CD14-positive monocyte (primary cell): ENCODE results near the gene BPI. TPM values are rescaled to one million over a fixed set of nuclear protein-coding genes. Genes with fewer than 3 reads are reported as not detected.

Source experiments
- DNase-seq, 3 donors: peaks; one replicate each; pipeline ENCODE4 v3.0.0-alpha.2; 2011 to 2022
- H2AFZ ChIP-seq: 2 replicates; pipeline ENCODE4 v1.6.0; 2012; ENCODE audit warnings: mild to moderate bottlenecking, low read depth, low read length, inconsistent platforms; ENCODE audit not compliant: insufficient read depth, poor library complexity, severe bottlenecking
- H3K27ac ChIP-seq, 2 donors: 1 replicate in 1 of 2; 2 replicates in 1 of 2; pipeline ENCODE4 v1.5.1; 2012 to 2013; ENCODE audit warnings: low read length in 2 of 2, control low read depth in 1 of 2, inconsistent platforms in 1 of 2, low read depth in 1 of 2, mild to moderate bottlenecking in 1 of 2
- H3K27me3 ChIP-seq, 2 donors: one replicate each; pipeline versions ENCODE4 v1.6.0 to v1.6.1; 2011 to 2013; ENCODE audit warnings: low read length in 2 of 2; ENCODE audit not compliant: control insufficient read depth in 2 of 2, insufficient read depth in 2 of 2
- H3K36me3 ChIP-seq, 2 donors: replicated peaks in 1 of 2; 1 replicate in 1 of 2; 2 replicates in 1 of 2; pipeline versions ENCODE4 v1.5.1 to v1.6.1; 2012 to 2013; ENCODE audit warnings: low read length in 2 of 2, control low read depth in 1 of 2, inconsistent platforms in 1 of 2, mild to moderate bottlenecking in 1 of 2; ENCODE audit not compliant: insufficient read depth in 2 of 2, control insufficient read depth in 1 of 2
- H3K4me1 ChIP-seq, 2 donors: 1 replicate in 1 of 2; 2 replicates in 1 of 2; pipeline versions ENCODE4 v1.5.1 to v1.6.1; 2012 to 2013; ENCODE audit warnings: low read length in 2 of 2, control low read depth in 1 of 2, inconsistent platforms in 1 of 2, mild to moderate bottlenecking in 1 of 2, moderate library complexity in 1 of 2; ENCODE audit not compliant: insufficient read depth in 2 of 2, control insufficient read depth in 1 of 2
- H3K4me2 ChIP-seq: replicated peaks from 2 replicates; pipeline ENCODE3; 2012; ENCODE audit warnings: low read length, moderate library complexity, mild to moderate bottlenecking; ENCODE audit not compliant: poor library complexity, severe bottlenecking; ENCODE audit errors: extremely low read depth
- H3K4me3 ChIP-seq, 3 experiments: fragments of 200-600 bp in 1 of 3; sonication (generic) in 1 of 3; replicated peaks in 1 of 3; 1 replicate in 2 of 3; 2 replicates in 1 of 3; pipeline ENCODE4 v1.5.1; 2011 to 2013; ENCODE audit warnings: low read length in 3 of 3, mild to moderate bottlenecking in 3 of 3, control low read depth in 2 of 3, low read depth in 2 of 3, inconsistent platforms in 1 of 3, moderate library complexity in 1 of 3
- H3K79me2 ChIP-seq: 2 replicates; pipeline ENCODE4 v1.6.0; 2012; ENCODE audit warnings: mild to moderate bottlenecking, control low read depth, inconsistent platforms, low read length, moderate library complexity; ENCODE audit not compliant: insufficient read depth
- H3K9ac ChIP-seq: 2 replicates; pipeline ENCODE4 v1.6.0; 2017; ENCODE audit warnings: low read length, mild to moderate bottlenecking; ENCODE audit not compliant: insufficient read depth, poor library complexity, severe bottlenecking
- H3K9me3 ChIP-seq, 2 donors: replicated peaks in 1 of 2; 1 replicate in 1 of 2; 2 replicates in 1 of 2; pipeline versions ENCODE4 v1.5.1 to v1.6.1; 2012 to 2013; ENCODE audit warnings: low read length in 2 of 2, control low read depth in 1 of 2; ENCODE audit not compliant: control insufficient read depth in 1 of 2, insufficient read depth in 1 of 2
- H4K20me1 ChIP-seq: 2 replicates; pipeline ENCODE4 v1.6.0; 2012; ENCODE audit warnings: mild to moderate bottlenecking, low read length, control low read depth, moderate library complexity; ENCODE audit not compliant: insufficient read depth
- H3K27ac Mint-ChIP-seq, 7 donors: one replicate each; pipeline ENCODE4 v1.8.0; 2020; ENCODE audit warnings: mild to moderate bottlenecking in 7 of 7, mixed read lengths in 7 of 7, moderate library complexity in 6 of 7, inconsistent platforms in 2 of 7
- H3K27me3 Mint-ChIP-seq, 3 donors: one replicate each; pipeline ENCODE4 v1.8.0; 2021 to 2022; ENCODE audit warnings: low read depth in 3 of 3, mild to moderate bottlenecking in 3 of 3, mixed read lengths in 3 of 3, moderate library complexity in 3 of 3, inconsistent platforms in 1 of 3
- H3K36me3 Mint-ChIP-seq, 2 donors: one replicate each; pipeline ENCODE4 v1.8.0; 2020; ENCODE audit warnings: mixed read lengths in 2 of 2, inconsistent platforms in 1 of 2, mild to moderate bottlenecking in 1 of 2
- H3K4me1 Mint-ChIP-seq: one replicate; pipeline ENCODE4 v1.8.0; 2020; ENCODE audit warnings: mild to moderate bottlenecking, mixed read lengths
- H3K4me3 Mint-ChIP-seq, 2 donors: one replicate each; pipeline ENCODE4 v1.8.0; 2020; ENCODE audit warnings: mild to moderate bottlenecking in 2 of 2, mixed read lengths in 2 of 2, moderate library complexity in 1 of 2
- H3K9me3 Mint-ChIP-seq, 7 donors: one replicate each; pipeline ENCODE4 v1.8.0; 2020 to 2022; ENCODE audit warnings: mixed read lengths in 7 of 7, mild to moderate bottlenecking in 6 of 7, moderate library complexity in 6 of 7, inconsistent platforms in 2 of 7
- WGBS: methylation state at CpG from one replicate; pipeline ENCODE4 v1.1.5; 2013; ENCODE audit warnings: missing lambda C conversion rate; ENCODE audit not compliant: insufficient coverage; 5-methylcytosine and 5-hydroxymethylcytosine counted together
- intact Hi-C, 2 donors: fragments of 100-400 bp; cut with micrococcal nuclease; formaldehyde crosslinking; loops; one replicate each; pipeline versions ENCODE4 v1.15.0 to v1.15.1; 2023
- polyA plus RNA-seq, 3 donors: library from polyadenylated mRNA; depleted of rRNA in 1 of 3; unstranded in 2 of 3; stranded (reverse) in 1 of 3; fragments of 300-500 nt in 2 of 3; fragments of >200 nt in 1 of 3; fragmentation: Illumina TruSeq in 2 of 3; gene quantifications; 1 replicate in 2 of 3; 2 replicates in 1 of 3; pipeline ENCODE4 v1.2.3, GENCODE V29; 2012 to 2021
- TF ChIP-seq, protein P1 (sequence below): fragments of 200-600 bp; IDR thresholded peaks from one replicate; pipeline ENCODE4 v1.8.0; 2022; ENCODE audit warnings: antibody characterized with exemption, mild to moderate bottlenecking

The BPI gene
- polyA plus RNA-seq, 3 donors = 8.2 to 9.0 (median 8.7) TPM

DNA sequence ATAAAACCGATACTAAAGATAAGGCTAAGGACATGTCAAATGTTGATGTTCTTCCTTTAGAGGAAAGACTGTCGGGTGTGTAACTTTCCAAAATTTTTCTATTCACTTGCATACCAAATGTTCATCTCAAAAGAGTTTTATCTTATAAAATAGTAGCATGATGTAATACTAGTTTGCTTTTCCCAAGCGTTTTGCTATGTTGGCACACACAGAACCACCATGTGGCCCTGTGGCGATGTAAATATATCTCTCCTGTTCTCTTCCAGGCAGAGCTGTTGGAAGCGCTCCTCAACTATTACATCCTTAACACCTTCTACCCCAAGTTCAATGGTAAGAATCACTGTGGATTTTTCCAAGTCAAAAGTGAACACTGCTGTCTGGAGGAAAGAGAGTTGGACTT lies 68.8 kb downstream of the BPI start:
- no peaks in the 10 kb centered on the region for H3K79me2 ChIP-seq
- H3K9ac ChIP-seq = no peak overlapping the region
- 100% methylated on average over 1 of the region's 5 CpGs for WGBS
- no peaks in the 10 kb centered on the region for H3K9me3 ChIP-seq
- H3K27ac ChIP-seq = no peak overlapping the region
- H3K27me3 Mint-ChIP-seq = peaks cover 5 to 18% (median 13%) of the 10 kb centered on the region in 3 donors
- H4K20me1 ChIP-seq = no peaks in the 10 kb centered on the region
- H3K4me3 ChIP-seq = no peak overlapping the region
- no peaks in the 10 kb centered on the region for H3K4me1 ChIP-seq
- no peaks in the 10 kb centered on the region for H3K36me3 Mint-ChIP-seq
- TF ChIP-seq, protein P1, sequence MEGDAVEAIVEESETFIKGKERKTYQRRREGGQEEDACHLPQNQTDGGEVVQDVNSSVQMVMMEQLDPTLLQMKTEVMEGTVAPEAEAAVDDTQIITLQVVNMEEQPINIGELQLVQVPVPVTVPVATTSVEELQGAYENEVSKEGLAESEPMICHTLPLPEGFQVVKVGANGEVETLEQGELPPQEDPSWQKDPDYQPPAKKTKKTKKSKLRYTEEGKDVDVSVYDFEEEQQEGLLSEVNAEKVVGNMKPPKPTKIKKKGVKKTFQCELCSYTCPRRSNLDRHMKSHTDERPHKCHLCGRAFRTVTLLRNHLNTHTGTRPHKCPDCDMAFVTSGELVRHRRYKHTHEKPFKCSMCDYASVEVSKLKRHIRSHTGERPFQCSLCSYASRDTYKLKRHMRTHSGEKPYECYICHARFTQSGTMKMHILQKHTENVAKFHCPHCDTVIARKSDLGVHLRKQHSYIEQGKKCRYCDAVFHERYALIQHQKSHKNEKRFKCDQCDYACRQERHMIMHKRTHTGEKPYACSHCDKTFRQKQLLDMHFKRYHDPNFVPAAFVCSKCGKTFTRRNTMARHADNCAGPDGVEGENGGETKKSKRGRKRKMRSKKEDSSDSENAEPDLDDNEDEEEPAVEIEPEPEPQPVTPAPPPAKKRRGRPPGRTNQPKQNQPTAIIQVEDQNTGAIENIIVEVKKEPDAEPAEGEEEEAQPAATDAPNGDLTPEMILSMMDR = no peak
- no peak overlapping the region for H3K4me2 ChIP-seq
- DNase-seq = no peak
- H3K4me3 Mint-ChIP-seq = no peak overlapping the region
- intact Hi-C loops = no loop called here
- peaks cover 0 to 6% (median 0%) of the 10 kb centered on the region in 7 donors for H3K9me3 Mint-ChIP-seq
- H3K27ac Mint-ChIP-seq = no peak overlapping the region
- peaks cover 5% of the 10 kb centered on the region for H3K4me1 Mint-ChIP-seq
- no peaks in the 10 kb centered on the region for H3K27me3 ChIP-seq
- H2AFZ ChIP-seq = no peak overlapping the region
- H3K36me3 ChIP-seq = no peaks in the 10 kb centered on the region

DNA sequence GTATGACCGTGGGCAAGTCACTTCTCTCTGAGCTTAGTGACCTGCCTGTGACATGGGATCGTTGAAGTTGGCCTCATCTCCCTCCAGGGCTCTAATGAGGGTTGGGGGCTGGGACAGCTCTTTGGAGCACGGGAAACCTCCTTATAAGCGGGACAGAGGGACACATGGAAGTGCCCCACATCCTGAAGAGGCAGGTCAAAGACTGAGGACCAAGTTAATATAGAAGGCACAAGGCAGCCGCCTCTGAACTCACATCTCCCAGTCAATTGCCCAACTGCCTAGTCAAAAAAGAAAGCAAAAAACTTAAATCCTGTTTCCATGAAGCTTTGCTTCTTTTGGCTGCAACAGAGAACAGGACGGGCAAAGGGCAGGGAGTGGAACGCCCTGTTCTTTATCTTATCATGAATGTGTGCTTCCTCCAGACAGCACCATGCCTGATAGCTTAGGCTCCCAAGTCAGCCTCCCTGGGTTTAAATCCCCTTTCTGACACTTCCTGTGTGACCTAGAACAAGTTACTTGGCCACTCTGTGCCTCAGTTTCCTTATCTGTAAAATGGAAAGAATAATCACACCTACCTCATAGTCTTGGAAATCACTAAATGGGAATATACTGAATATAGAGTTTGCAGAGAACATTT lies 69.4 kb downstream of the BPI start:
- no peak for DNase-seq
- H2AFZ ChIP-seq = no peak overlapping the region
- intact Hi-C loops = no loop called here
- Mint-ChIP-seq H3K4me3 (no peak overlapping the region), H3K36me3 (no peaks in the 10 kb centered on the region), H3K4me1 (peaks cover 5% of the 10 kb centered on the region), H3K27me3 (peaks cover 5 to 18% (median 13%) of the 10 kb centered on the region in 3 donors), H3K27ac (no peak overlapping the region), H3K9me3 (peaks cover 0 to 6% (median 0%) of the 10 kb centered on the region in 7 donors)
- H3K36me3 ChIP-seq = no peaks in the 10 kb centered on the region
- no peak overlapping the region for H3K4me2 ChIP-seq
- no peak overlapping the region for H3K27ac ChIP-seq
- no peaks in the 10 kb centered on the region for H3K9me3 ChIP-seq
- H3K27me3 ChIP-seq = no peaks in the 10 kb centered on the region
- TF ChIP-seq, protein P1 = no peak
- H3K4me3 ChIP-seq = no peak overlapping the region
- H3K4me1 ChIP-seq = no peaks in the 10 kb centered on the region
- H3K79me2 ChIP-seq = no peaks in the 10 kb centered on the region
- H4K20me1 ChIP-seq = no peaks in the 10 kb centered on the region
- H3K9ac ChIP-seq = no peak overlapping the region
- WGBS = 70% methylated on average over 5 of the region's 7 CpGs
